ENCODE measurements around the gene COX8A. TPM values are rescaled to one million over a fixed set of nuclear protein-coding genes. Genes with fewer than 3 reads are reported as not detected.

The COX8A gene
- total RNA-seq, 2 experiments from 2014 or later = 89.1 to 105 TPM

DNA sequence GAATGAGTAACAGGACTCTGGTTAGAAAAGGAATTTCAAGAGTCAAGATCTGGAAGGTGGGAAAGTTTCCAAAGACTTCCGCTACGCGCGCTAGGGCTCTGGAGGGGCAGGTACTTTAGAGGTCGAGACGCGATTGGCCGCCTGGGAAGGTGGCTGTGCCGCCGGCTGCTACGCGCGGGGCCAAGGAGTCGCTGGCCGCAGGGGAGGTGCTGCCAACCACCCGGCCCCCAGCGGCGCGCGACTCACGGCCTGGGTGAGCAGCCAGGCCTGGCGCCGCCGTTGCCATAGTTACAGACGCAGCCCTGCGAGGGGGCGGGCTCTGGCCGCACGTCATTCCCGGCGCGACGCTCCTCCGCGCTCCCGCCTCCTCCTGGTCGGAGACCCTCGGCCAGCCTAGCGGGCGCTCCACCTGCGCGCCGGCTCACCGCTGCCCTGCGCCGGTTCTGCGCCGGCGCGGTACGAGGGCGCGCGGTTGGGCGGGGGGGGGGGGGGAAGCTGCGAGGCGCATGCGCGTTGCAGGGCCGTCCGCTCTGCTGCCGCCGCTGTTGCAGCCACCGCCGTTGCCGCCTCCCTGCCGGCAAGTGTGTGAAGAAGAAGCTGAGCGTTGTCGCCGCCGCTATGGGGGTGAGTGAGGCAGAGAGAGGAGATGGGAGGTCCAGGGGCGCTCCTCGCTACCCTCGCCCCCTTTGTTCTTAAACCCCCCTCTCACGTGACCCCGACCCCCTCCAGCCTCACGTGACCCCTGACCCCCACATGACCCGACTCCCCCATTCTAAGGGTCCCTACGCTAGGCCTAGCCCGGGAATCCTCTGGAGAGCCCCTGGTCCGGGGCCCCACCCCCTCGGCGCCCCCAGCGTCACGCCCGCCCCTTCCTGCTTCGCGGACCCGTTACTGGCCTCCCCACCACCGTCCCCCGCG lies 35.7 kb upstream of the COX8A start, which contains the start of gene NAA40:
NAA40 (plus strand) TSS at position 524 of the 918 bp plus-strand sequence; CDS start at position 619, 95 bp downstream.
- POLR2A ChIA-PET = interaction anchor here (1.5 kb wide), 1 partner anchor 101 kb away, joined by 12 read pairs; the partner anchor contains the start of gene MARK2
- H3K9me3 Mint-ChIP-seq = no peaks in the 10 kb centered on the region
- intact Hi-C loops (cut with DNase I, micrococcal nuclease) = loop anchor here (2.0 to 5.0 kb wide), 4 partner anchors 24 to 256 kb away; partner anchors contain the start of genes COX8A (in 1 of the 2), MARK2 (in 1 of the 2) and RTN3 (in 1 of the 2)

DNA sequence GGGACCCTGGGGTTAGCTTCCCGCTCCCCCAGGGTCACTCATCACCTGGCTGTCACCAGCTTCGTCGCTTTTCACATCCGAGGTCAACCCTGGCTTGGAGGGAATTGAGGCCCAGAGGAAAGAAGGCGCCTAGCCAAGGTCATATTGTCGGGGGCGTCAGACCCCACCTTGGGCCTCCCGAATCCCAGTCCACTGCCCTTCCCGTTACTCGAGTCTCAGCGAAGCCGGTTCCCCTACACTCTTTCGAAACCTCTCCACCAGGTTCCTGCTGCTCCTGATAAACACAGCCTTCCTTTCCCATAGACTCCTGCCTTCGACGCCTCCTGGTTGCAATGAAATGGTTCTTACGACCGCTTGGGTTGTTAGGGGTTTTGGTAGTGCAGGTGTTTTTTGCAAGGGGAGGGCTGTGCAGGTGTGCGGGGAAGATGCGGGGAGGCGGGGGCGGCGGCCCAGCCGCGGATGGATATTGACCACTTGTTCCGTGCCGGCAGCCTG lies 35.0 kb upstream of the COX8A start:
- H3K27ac ChIP-seq (ENCODE audit: low read depth in 1 of 2, low read length in 2 of 2) = no peak overlapping the region
- TF ChIP-seq, protein P1, sequence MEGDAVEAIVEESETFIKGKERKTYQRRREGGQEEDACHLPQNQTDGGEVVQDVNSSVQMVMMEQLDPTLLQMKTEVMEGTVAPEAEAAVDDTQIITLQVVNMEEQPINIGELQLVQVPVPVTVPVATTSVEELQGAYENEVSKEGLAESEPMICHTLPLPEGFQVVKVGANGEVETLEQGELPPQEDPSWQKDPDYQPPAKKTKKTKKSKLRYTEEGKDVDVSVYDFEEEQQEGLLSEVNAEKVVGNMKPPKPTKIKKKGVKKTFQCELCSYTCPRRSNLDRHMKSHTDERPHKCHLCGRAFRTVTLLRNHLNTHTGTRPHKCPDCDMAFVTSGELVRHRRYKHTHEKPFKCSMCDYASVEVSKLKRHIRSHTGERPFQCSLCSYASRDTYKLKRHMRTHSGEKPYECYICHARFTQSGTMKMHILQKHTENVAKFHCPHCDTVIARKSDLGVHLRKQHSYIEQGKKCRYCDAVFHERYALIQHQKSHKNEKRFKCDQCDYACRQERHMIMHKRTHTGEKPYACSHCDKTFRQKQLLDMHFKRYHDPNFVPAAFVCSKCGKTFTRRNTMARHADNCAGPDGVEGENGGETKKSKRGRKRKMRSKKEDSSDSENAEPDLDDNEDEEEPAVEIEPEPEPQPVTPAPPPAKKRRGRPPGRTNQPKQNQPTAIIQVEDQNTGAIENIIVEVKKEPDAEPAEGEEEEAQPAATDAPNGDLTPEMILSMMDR (IDR thresholded peaks at IDR 0.05) = no peak
- peaks cover 23% of the 10 kb centered on the region for H3K4me1 ChIP-seq (ENCODE audit: insufficient read depth, low read length)
- ATAC-seq (ENCODE audit: poor library complexity) (no peak), DNase-seq (peak in 1 of 14 experiments; percentile 43)
- POLR2A ChIA-PET = interaction anchor here (1.5 kb wide), 1 partner anchor 101 kb away, joined by 12 read pairs; the partner anchor contains the start of gene MARK2
- peaks cover 5% of the 10 kb centered on the region for H3K36me3 ChIP-seq (ENCODE audit: insufficient read depth, low read length)
- CTCF ChIA-PET = no interaction called here
- H3K9me3 ChIP-seq (ENCODE audit: control insufficient read depth in 1 of 2, insufficient read depth in 1 of 2, low read length in 2 of 2) = no peaks in the 10 kb centered on the region
- Mint-ChIP-seq H3K36me3 (ENCODE audit: low read depth) (no peaks in the 10 kb centered on the region), H3K27me3 (no peaks in the 10 kb centered on the region), H3K27ac (peak overlapping the region; percentile 37), H3K4me1 (ENCODE audit: low read depth) (peaks cover 26% of the 10 kb centered on the region), H3K9me3 (no peaks in the 10 kb centered on the region), H3K4me3 (peak overlapping the region; percentile 88)
- intact Hi-C loops (cut with DNase I, micrococcal nuclease) = loop anchor here (2.0 to 5.0 kb wide), 4 partner anchors 25 to 257 kb away; partner anchors contain the start of genes COX8A (in 1 of the 2), MARK2 (in 1 of the 2) and RTN3 (in 1 of the 2)
- peak overlapping the region; percentile 80 for H3K4me3 ChIP-seq (ENCODE audit: low read length)
- no peaks in the 10 kb centered on the region for H3K27me3 ChIP-seq (ENCODE audit: control insufficient read depth in 1 of 2, insufficient read depth in 2 of 2, low read length in 2 of 2)

More for the DNA sequence above, 35.7 kb upstream of the COX8A start, which contains the start of gene NAA40:
- peaks cover 5% of the 10 kb centered on the region for H3K36me3 ChIP-seq (ENCODE audit: insufficient read depth, low read length)
- Mint-ChIP-seq H3K36me3 (ENCODE audit: low read depth) (no peaks in the 10 kb centered on the region), H3K4me3 (peak within 1 kb of the TSS; percentile 88), H3K27me3 (no peaks in the 10 kb centered on the region), H3K27ac (peak within 1 kb of the TSS; percentile 45), H3K4me1 (ENCODE audit: low read depth) (peaks cover 26% of the 10 kb centered on the region)
- H3K9me3 ChIP-seq (ENCODE audit: control insufficient read depth in 1 of 2, insufficient read depth in 1 of 2, low read length in 2 of 2) = no peaks in the 10 kb centered on the region
- DNase-seq (peak; percentile 77 to 98 (median 87)), ATAC-seq (ENCODE audit: poor library complexity) (peak; percentile 85)
- CTCF ChIA-PET = no interaction called here
- H3K27me3 ChIP-seq (ENCODE audit: control insufficient read depth in 1 of 2, insufficient read depth in 2 of 2, low read length in 2 of 2) = no peaks in the 10 kb centered on the region
- peak within 1 kb of the TSS; percentile 44 to 68 for H3K27ac ChIP-seq (ENCODE audit: low read depth in 1 of 2, low read length in 2 of 2)
- TF ChIP-seq, protein P1 (IDR thresholded peaks at IDR 0.05) = peak; percentile 6
- peak within 1 kb of the TSS; percentile 80 for H3K4me3 ChIP-seq (ENCODE audit: low read length)
- peaks cover 23% of the 10 kb centered on the region for H3K4me1 ChIP-seq (ENCODE audit: insufficient read depth, low read length)

DNA sequence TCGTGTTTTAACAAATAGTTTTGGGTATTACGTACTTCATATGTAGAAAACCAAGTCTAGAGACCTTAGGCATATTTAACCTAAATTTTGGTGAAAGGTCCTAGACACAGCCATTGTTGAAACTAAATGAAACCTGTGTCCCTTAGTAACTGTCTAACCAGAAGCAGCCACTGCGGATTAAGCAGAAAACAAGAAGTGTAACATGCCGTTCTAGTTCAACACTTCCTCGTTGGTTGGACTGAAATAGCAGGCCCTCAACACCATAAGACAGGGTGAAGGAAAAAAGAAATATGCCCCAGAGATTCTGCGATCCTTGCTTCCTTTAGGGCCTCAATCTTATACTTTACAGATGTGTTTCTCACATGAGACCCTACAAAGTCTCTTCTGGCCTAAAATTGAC lies 33.6 kb upstream of the COX8A start:
- no peaks in the 10 kb centered on the region for H3K9me3 Mint-ChIP-seq
- H3K4me3 ChIP-seq (ENCODE audit: low read length) = no peak overlapping the region
- peak overlapping the region; percentile 47 for H3K27ac Mint-ChIP-seq
- H3K36me3 Mint-ChIP-seq (ENCODE audit: low read depth) = no peaks in the 10 kb centered on the region
- no peaks in the 10 kb centered on the region for H3K27me3 ChIP-seq (ENCODE audit: control insufficient read depth in 1 of 2, insufficient read depth in 2 of 2, low read length in 2 of 2)
- H3K4me1 Mint-ChIP-seq (ENCODE audit: low read depth) = peaks cover 26% of the 10 kb centered on the region
- intact Hi-C loops (cut with DNase I, micrococcal nuclease) = no loop called here
- DNase-seq = no peak
- TF ChIP-seq, protein P1 (IDR thresholded peaks at IDR 0.05) = no peak
- H3K4me1 ChIP-seq (ENCODE audit: insufficient read depth, low read length) = peaks cover 23% of the 10 kb centered on the region
- ChIA-PET POLR2A (no interaction called here), CTCF (no interaction called here)
- ATAC-seq (ENCODE audit: poor library complexity) = no peak
- no peaks in the 10 kb centered on the region for H3K27me3 Mint-ChIP-seq
- peak overlapping the region; percentile 88 for H3K4me3 Mint-ChIP-seq
- H3K9me3 ChIP-seq (ENCODE audit: control insufficient read depth in 1 of 2, insufficient read depth in 1 of 2, low read length in 2 of 2) = no peaks in the 10 kb centered on the region
- no peak overlapping the region for H3K27ac ChIP-seq (ENCODE audit: low read depth in 1 of 2, low read length in 2 of 2)
- H3K36me3 ChIP-seq (ENCODE audit: insufficient read depth, low read length) = peaks cover 5% of the 10 kb centered on the region
